HEK293 (cell line): ENCODE data around the gene AUP1.

ENCODE experiments used
- CTCF ChIA-PET: fragments of 350-600 bp; formaldehyde crosslinking; extraction: SDS; loops from one replicate; lab custom pipeline; 2021; ENCODE audit warnings: antibody characterized with exemption; lab: Yijun Ruan, JAX
- POLR2A ChIA-PET: fragments of 300-600 bp; formaldehyde crosslinking; extraction: SDS; loops from one replicate; lab custom pipeline; 2020; ENCODE audit warnings: antibody characterized with exemption, inconsistent platforms; lab: Yijun Ruan, JAX
- H3K27ac ChIP-seq: fragments of 200-500 bp; sonication (Bioruptor generic); 2 replicates; pipeline ENCODE4 v1.5.1; 2014; ENCODE audit warnings: low read depth, low read length, control low read depth, inconsistent platforms; ENCODE audit errors: extremely low read depth
- H3K36me3 ChIP-seq, 2 experiments: fragments of 200-500 bp in 1 of 2; sonication (Bioruptor generic) in 1 of 2; 1 replicate in 1 of 2; 2 replicates in 1 of 2; pipeline ENCODE4 v1.5.1; 2014 to 2017; ENCODE audit warnings: inconsistent platforms in 2 of 2, low read length in 2 of 2; ENCODE audit not compliant: control insufficient read depth in 2 of 2, insufficient read depth in 1 of 2
- H3K4me1 ChIP-seq: fragments of 200-500 bp; sonication (Bioruptor generic); 2 replicates; pipeline ENCODE4 v1.5.1; 2014; ENCODE audit warnings: mild to moderate bottlenecking, low read length, inconsistent platforms; ENCODE audit not compliant: control insufficient read depth, insufficient read depth
- H3K4me3 ChIP-seq: 2 replicates; pipeline ENCODE4 v1.5.1; 2011; ENCODE audit warnings: low read depth, mild to moderate bottlenecking, control low read depth, low read length, moderate library complexity
- H3K9me3 ChIP-seq: fragments of 200-500 bp; sonication (Bioruptor generic); 2 replicates; pipeline ENCODE4 v1.5.1; 2014; ENCODE audit warnings: low read depth, low read length, inconsistent platforms; ENCODE audit not compliant: control insufficient read depth, insufficient read depth
- KLF10 ChIP-seq: fragments of 450-650 bp; IDR thresholded peaks from 2 replicates; pipeline ENCODE4 v1.5.1; 2018; ENCODE audit warnings: missing biosample characterization, mild to moderate bottlenecking, missing genetic modification characterization
- KLF17 ChIP-seq: fragments of 450-650 bp; formaldehyde crosslinking; IDR thresholded peaks from 2 replicates; pipeline ENCODE4 v1.5.1; 2016; ENCODE audit warnings: missing biosample characterization, missing genetic modification characterization
- KLF8 ChIP-seq: fragments of 450-650 bp; formaldehyde crosslinking; IDR thresholded peaks from 2 replicates; pipeline ENCODE4 v1.5.1; 2016; ENCODE audit warnings: missing biosample characterization, missing genetic modification characterization
- MEIS1 ChIP-seq: sonication (generic); formaldehyde crosslinking; IDR thresholded peaks from 2 replicates; pipeline ENCODE4 v1.8.1; 2022; ENCODE audit warnings: missing genetic modification reagents, mild to moderate bottlenecking, borderline replicate concordance
- OSR2 ChIP-seq: fragments of 450-650 bp; formaldehyde crosslinking; IDR thresholded peaks from 2 replicates; pipeline ENCODE4 v1.5.1; 2016; ENCODE audit warnings: missing biosample characterization, missing genetic modification characterization
- SP3 ChIP-seq: fragments of 450-650 bp; formaldehyde crosslinking; IDR thresholded peaks from 2 replicates; pipeline ENCODE4 v1.5.1; 2016; ENCODE audit warnings: missing biosample characterization, missing genetic modification characterization
- ZBTB48 ChIP-seq: fragments of 450-650 bp; formaldehyde crosslinking; IDR thresholded peaks from 2 replicates; pipeline ENCODE4 v1.5.1; 2016; ENCODE audit warnings: missing biosample characterization, missing genetic modification characterization
- ZNF114 ChIP-seq: fragments of 450-650 bp; formaldehyde crosslinking; IDR thresholded peaks from 2 replicates; pipeline ENCODE4 v1.5.0; 2017; ENCODE audit warnings: missing biosample characterization, missing genetic modification characterization
- ZNF140 ChIP-seq: fragments of 450-650 bp; formaldehyde crosslinking; IDR thresholded peaks from 2 replicates; pipeline ENCODE4 v1.5.1; 2016; ENCODE audit warnings: missing biosample characterization, missing genetic modification characterization
- ZNF146 ChIP-seq: fragments of 450-650 bp; formaldehyde crosslinking; IDR thresholded peaks from 2 replicates; pipeline ENCODE4 v1.5.1; 2016; ENCODE audit warnings: missing biosample characterization, missing genetic modification characterization
- ZNF211 ChIP-seq: fragments of 450-650 bp; formaldehyde crosslinking; IDR thresholded peaks from 2 replicates; pipeline ENCODE4 v1.5.1; 2016; ENCODE audit warnings: low read depth, missing biosample characterization, missing genetic modification characterization
- ZNF23 ChIP-seq: fragments of 450-650 bp; formaldehyde crosslinking; IDR thresholded peaks from 2 replicates; pipeline ENCODE4 v1.5.1; 2016; ENCODE audit warnings: missing biosample characterization, missing genetic modification characterization, borderline replicate concordance
- ZNF350 ChIP-seq: fragments of 450-650 bp; formaldehyde crosslinking; IDR thresholded peaks from 2 replicates; pipeline ENCODE4 v1.5.0; 2017; ENCODE audit warnings: missing biosample characterization, mild to moderate bottlenecking, missing genetic modification characterization
- ZNF366 ChIP-seq: fragments of 450-650 bp; formaldehyde crosslinking; conservative IDR thresholded peaks from 2 replicates; pipeline ENCODE4 v1.5.1; 2016; ENCODE audit warnings: missing biosample characterization, missing genetic modification characterization
- ZNF37A ChIP-seq: fragments of 450-650 bp; IDR thresholded peaks from 2 replicates; pipeline ENCODE4 v1.5.1; 2018; ENCODE audit warnings: missing biosample characterization, missing genetic modification characterization
- ZNF501 ChIP-seq: fragments of 450-650 bp; formaldehyde crosslinking; IDR thresholded peaks from 2 replicates; pipeline ENCODE4 v1.5.1; 2016; ENCODE audit warnings: missing biosample characterization, missing genetic modification characterization
- ZNF514 ChIP-seq: fragments of 450-650 bp; formaldehyde crosslinking; IDR thresholded peaks from 2 replicates; pipeline ENCODE4 v1.5.1; 2016; ENCODE audit warnings: missing biosample characterization, missing genetic modification characterization
- ZNF529 ChIP-seq: fragments of 450-650 bp; formaldehyde crosslinking; IDR thresholded peaks from 2 replicates; pipeline ENCODE4 v1.5.1; 2017; ENCODE audit warnings: missing genetic modification characterization, missing biosample characterization; ENCODE audit not compliant: insufficient replicate concordance
- ZNF76 ChIP-seq: fragments of 450-650 bp; formaldehyde crosslinking; IDR thresholded peaks from 2 replicates; pipeline ENCODE4; 2016; ENCODE audit warnings: low read depth, missing biosample characterization, missing genetic modification characterization, borderline replicate concordance
- ZNF768 ChIP-seq: fragments of 450-650 bp; formaldehyde crosslinking; IDR thresholded peaks from 2 replicates; pipeline ENCODE4 v1.5.1; 2018; ENCODE audit warnings: missing biosample characterization, mild to moderate bottlenecking, missing genetic modification characterization
- ZNF830 ChIP-seq: fragments of 450-650 bp; IDR thresholded peaks from 2 replicates; pipeline ENCODE4 v1.5.0; 2018; ENCODE audit warnings: missing biosample characterization, missing genetic modification characterization, low read depth, mild to moderate bottlenecking, moderate library complexity
- ZXDB ChIP-seq: fragments of 450-650 bp; formaldehyde crosslinking; IDR thresholded peaks from 2 replicates; pipeline ENCODE4 v1.5.1; 2016; ENCODE audit warnings: missing biosample characterization, missing genetic modification characterization
- TF ChIP-seq, protein P1 (sequence below): fragments of 450-650 bp; formaldehyde crosslinking; IDR thresholded peaks from 2 replicates; pipeline ENCODE4 v1.5.1; 2017; ENCODE audit warnings: missing biosample characterization, missing genetic modification characterization
- TF ChIP-seq, protein P2 (sequence below): fragments of 450-650 bp; formaldehyde crosslinking; IDR thresholded peaks from 2 replicates; pipeline ENCODE4 v1.5.1; 2016; ENCODE audit warnings: missing biosample characterization, missing genetic modification characterization
- TF ChIP-seq, protein P3 (sequence below): fragments of 450-650 bp; formaldehyde crosslinking; IDR thresholded peaks from 2 replicates; pipeline ENCODE4 v1.5.1; 2016; ENCODE audit warnings: missing biosample characterization, missing genetic modification characterization
- TF ChIP-seq, protein P4 (sequence below): fragments of 450-650 bp; IDR thresholded peaks from 2 replicates; pipeline ENCODE4 v1.5.1; 2018; ENCODE audit warnings: missing biosample characterization, mild to moderate bottlenecking, missing genetic modification characterization

The AUP1 gene

DNA sequence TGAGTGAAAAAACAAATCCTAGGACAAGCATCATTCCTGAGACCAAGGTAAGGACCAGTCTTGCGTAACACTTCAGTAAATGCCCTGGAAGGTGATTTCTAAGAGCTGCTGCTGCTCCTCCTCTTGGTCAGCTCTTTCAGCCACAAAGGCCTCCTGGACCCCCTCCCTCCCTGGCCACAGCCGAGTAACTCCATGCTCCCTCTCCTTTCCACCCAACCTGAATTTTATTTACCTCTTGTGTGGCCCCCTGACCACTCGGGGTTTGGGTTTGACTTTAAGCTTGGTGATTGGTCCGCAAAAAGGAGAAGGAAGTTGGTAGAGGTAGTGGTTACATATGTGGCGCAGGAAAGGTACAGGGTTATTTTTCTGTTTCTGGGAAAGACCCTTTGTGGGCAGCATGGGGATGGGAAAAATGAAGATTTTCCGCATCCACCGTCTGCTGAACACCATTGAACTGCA is 9.4 kb upstream of the AUP1 start:
- no peak overlapping the region for H3K27ac ChIP-seq
- H3K4me3 ChIP-seq: no peak overlapping the region
- H3K9me3 ChIP-seq: no peaks in the 10 kb centered on the region
- CTCF ChIA-PET: no interaction called here
- POLR2A ChIA-PET: no interaction called here
- H3K4me1 ChIP-seq: no peaks in the 10 kb centered on the region
- H3K36me3 ChIP-seq: peaks cover 0 to 6% of the 10 kb centered on the region in 2 experiments; a peak in 1 of 3 replicates
- no peak for TF ChIP-seq ZNF37A (tag by site-specific recombination)
- TF ChIP-seq ZBTB48: no peak
- no peak for TF ChIP-seq ZNF350
- TF ChIP-seq ZNF514 (tag by site-specific recombination): no peak
- TF ChIP-seq ZXDB: no peak
- no peak for TF ChIP-seq ZNF768 (tag by site-specific recombination)
- TF ChIP-seq, protein P1, sequence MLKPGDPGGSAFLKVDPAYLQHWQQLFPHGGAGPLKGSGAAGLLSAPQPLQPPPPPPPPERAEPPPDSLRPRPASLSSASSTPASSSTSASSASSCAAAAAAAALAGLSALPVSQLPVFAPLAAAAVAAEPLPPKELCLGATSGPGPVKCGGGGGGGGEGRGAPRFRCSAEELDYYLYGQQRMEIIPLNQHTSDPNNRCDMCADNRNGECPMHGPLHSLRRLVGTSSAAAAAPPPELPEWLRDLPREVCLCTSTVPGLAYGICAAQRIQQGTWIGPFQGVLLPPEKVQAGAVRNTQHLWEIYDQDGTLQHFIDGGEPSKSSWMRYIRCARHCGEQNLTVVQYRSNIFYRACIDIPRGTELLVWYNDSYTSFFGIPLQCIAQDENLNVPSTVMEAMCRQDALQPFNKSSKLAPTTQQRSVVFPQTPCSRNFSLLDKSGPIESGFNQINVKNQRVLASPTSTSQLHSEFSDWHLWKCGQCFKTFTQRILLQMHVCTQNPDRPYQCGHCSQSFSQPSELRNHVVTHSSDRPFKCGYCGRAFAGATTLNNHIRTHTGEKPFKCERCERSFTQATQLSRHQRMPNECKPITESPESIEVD (tag by site-specific recombination): no peak
- TF ChIP-seq, protein P2, sequence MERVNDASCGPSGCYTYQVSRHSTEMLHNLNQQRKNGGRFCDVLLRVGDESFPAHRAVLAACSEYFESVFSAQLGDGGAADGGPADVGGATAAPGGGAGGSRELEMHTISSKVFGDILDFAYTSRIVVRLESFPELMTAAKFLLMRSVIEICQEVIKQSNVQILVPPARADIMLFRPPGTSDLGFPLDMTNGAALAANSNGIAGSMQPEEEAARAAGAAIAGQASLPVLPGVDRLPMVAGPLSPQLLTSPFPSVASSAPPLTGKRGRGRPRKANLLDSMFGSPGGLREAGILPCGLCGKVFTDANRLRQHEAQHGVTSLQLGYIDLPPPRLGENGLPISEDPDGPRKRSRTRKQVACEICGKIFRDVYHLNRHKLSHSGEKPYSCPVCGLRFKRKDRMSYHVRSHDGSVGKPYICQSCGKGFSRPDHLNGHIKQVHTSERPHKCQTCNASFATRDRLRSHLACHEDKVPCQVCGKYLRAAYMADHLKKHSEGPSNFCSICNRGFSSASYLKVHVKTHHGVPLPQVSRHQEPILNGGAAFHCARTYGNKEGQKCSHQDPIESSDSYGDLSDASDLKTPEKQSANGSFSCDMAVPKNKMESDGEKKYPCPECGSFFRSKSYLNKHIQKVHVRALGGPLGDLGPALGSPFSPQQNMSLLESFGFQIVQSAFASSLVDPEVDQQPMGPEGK: no peak
- TF ChIP-seq ZNF114 (tag by site-specific recombination): no peak
- no peak for TF ChIP-seq ZNF501
- TF ChIP-seq ZNF146: no peak
- no peak for TF ChIP-seq MEIS1 (CRISPR knock-in tag)
- TF ChIP-seq OSR2 (tag by site-specific recombination): no peak
- TF ChIP-seq ZNF211 (tag by site-specific recombination): no peak
- TF ChIP-seq ZNF830 (tag by site-specific recombination): no peak
- TF ChIP-seq, protein P3, sequence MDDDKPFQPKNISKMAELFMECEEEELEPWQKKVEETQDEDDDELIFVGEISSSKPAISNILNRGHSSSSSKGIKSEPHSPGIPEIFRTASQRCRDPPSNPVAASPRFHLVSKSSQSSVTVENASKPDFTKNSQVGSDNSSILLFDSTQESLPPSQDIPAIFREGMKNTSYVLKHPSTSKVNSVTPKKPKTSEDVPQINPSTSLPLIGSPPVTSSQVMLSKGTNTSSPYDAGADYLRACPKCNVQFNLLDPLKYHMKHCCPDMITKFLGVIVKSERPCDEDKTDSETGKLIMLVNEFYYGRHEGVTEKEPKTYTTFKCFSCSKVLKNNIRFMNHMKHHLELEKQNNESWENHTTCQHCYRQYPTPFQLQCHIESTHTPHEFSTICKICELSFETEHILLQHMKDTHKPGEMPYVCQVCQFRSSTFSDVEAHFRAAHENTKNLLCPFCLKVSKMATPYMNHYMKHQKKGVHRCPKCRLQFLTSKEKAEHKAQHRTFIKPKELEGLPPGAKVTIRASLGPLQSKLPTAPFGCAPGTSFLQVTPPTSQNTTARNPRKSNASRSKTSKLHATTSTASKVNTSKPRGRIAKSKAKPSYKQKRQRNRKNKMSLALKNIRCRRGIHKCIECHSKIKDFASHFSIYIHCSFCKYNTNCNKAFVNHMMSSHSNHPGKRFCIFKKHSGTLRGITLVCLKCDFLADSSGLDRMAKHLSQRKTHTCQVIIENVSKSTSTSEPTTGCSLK: no peak
- no peak for TF ChIP-seq ZNF23 (tag by site-specific recombination)
- no peak for TF ChIP-seq KLF10 (tag by site-specific recombination)
- no peak for TF ChIP-seq SP3 (tag by site-specific recombination)
- TF ChIP-seq, protein P4, sequence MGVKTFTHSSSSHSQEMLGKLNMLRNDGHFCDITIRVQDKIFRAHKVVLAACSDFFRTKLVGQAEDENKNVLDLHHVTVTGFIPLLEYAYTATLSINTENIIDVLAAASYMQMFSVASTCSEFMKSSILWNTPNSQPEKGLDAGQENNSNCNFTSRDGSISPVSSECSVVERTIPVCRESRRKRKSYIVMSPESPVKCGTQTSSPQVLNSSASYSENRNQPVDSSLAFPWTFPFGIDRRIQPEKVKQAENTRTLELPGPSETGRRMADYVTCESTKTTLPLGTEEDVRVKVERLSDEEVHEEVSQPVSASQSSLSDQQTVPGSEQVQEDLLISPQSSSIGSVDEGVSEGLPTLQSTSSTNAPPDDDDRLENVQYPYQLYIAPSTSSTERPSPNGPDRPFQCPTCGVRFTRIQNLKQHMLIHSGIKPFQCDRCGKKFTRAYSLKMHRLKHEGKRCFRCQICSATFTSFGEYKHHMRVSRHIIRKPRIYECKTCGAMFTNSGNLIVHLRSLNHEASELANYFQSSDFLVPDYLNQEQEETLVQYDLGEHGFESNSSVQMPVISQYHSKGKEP (tag by site-specific recombination): no peak

DNA sequence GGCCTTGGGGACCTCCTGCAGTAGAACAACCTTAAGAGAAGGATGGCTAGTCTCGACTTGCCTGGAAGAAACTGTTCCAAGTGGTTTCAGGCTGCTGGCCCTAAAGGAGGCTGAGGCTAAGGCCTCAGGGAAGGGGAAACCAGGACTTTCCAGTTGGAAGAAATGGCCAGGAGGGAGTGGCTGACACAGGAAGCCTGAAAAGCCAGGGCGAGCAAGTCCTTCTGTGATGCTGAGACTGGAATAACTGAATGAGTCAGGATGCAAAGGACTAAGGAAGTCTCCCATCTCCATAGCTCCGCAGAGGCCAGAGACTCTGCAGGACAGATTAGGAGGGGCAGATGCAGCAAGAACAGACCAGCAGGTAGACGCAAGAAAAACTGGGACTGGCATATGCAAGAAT is 7.6 kb upstream of the AUP1 start:
- Histone ChIP-seq H3K4me1 (no peaks in the 10 kb centered on the region), H3K4me3 (no peak overlapping the region), H3K27ac (no peak overlapping the region), H3K9me3 (no peaks in the 10 kb centered on the region), H3K36me3 (peaks cover 0 to 24% of the 10 kb centered on the region in 2 experiments; a peak in 1 of 3 replicates)
- TF ChIP-seq KLF8: no peak
- no peak for TF ChIP-seq KLF17
- no peak for TF ChIP-seq ZNF366
- no peak for TF ChIP-seq ZNF140 (tag by site-specific recombination)
- TF ChIP-seq ZNF76: no peak
- no peak for TF ChIP-seq ZNF529 (tag by site-specific recombination)
- CTCF ChIA-PET: no interaction called here
- POLR2A ChIA-PET: no interaction called here
